ENCODE results near the gene SP1. TPM values are rescaled to one million over a fixed set of nuclear protein-coding genes. Genes with fewer than 3 reads are reported as not detected.
"Not testable (repeated sequence)": the region's sequence is repeated elsewhere in the genome, so short reads cannot be mapped to it uniquely, and the experiment has no call there.

The SP1 gene
- total RNA-seq, 1 donor from 2014 or later: 71.0 TPM

GRCh38 chr12:53414756-53415417 lies 34.9 kb downstream of the SP1 start:
- ATAC-seq: peak; percentile 14

- peak; percentile 10 for ATAC-seq
These were observed 35.9 kb downstream of the SP1 start for GRCh38 chr12:53415752-53416389.

GRCh38 chr12:53417291-53417816 lies 37.4 kb downstream of the SP1 start:
- not testable (repeated sequence) for ATAC-seq

- ATAC-seq: no peak
These were observed 38.2 kb downstream of the SP1 start for GRCh38 chr12:53418221-53418620.

DNA sequence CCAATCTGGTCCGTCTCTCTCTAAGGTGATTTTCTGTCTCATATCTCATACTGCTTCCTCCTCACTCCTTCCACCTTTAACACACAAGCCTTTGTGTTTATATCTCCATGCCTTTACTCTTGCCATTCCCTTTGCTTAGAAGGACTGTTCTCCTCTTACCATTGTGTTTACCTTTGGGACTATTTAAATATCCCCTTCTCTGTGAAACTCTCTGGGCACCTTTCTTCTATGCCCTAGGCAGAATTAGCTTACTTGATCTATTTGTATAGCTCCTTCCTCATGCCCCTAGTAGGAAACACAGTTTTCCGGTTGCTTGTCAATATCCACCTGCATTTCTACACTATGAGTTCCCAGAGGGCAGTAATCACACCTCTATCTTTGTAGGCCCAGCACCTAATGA lies 39.8 kb downstream of the SP1 start:
- no peak for ATAC-seq

GRCh38 chr12:53422247-53422646 lies 42.3 kb downstream of the SP1 start:
- not testable (repeated sequence) for ATAC-seq

DNA sequence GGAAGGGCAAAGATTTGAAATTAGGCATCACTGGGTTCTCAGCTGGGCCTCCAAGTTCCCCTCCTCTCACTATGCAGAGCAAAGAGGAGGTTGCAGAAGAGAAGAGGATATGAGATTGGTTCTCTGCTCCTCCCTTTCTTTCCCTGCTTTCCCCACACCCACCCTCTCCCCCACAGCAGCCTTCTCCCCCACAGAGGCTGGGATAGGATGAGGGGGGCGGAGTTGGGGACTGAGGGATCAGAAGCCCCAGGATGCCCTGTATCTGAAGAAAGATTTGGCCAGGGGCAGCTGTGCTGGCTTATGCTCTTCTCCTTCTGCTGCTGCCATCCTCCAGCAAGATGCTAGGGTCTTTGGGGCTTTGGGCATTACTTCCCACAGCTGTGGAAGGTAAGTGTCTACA lies 43.6 kb downstream of the SP1 start, which contains the start of gene AMHR2:
Gene AMHR2 (plus strand): TSS at position 259 of the 400 bp plus-strand sequence. CDS start 80 bp downstream, at position 339.
- ATAC-seq: no peak

DNA sequence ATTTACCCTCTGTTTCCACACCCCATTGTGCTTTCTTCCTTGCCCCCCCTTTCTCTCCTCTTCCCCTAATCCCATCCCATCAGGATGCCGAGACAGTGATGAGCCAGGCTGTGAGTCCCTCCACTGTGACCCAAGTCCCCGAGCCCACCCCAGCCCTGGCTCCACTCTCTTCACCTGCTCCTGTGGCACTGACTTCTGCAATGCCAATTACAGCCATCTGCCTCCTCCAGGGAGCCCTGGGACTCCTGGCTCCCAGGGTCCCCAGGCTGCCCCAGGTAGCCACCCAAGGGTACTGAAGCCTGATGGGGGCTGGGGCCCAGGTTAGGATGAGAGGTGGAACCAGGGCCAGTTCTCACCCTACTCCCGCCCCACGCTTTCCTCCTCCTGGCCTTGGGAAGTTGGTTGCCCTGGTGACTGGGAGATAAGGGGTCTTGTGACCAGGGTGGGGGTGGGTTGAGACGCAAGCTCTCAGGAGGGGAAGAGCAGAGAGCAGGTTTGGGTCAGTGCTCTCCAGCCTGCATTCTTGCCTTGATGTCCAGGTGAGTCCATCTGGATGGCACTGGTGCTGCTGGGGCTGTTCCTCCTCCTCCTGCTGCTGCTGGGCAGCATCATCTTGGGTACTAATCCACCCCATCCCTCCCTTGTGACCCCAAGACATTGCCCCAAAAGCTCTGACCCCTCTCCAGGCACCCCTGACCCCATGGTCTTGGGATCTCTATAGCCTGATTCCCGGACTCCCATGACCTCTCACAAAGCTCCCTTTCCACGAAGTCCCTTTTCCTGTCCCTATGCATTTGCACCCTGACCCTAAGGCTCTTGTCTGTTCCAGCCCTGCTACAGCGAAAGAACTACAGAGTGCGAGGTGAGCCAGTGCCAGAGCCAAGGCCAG lies 44.9 kb downstream of the SP1 start:
- no peak for ATAC-seq

GRCh38 chr12:53425515-53426150 lies 45.7 kb downstream of the SP1 start:
- ATAC-seq: no peak

DNA sequence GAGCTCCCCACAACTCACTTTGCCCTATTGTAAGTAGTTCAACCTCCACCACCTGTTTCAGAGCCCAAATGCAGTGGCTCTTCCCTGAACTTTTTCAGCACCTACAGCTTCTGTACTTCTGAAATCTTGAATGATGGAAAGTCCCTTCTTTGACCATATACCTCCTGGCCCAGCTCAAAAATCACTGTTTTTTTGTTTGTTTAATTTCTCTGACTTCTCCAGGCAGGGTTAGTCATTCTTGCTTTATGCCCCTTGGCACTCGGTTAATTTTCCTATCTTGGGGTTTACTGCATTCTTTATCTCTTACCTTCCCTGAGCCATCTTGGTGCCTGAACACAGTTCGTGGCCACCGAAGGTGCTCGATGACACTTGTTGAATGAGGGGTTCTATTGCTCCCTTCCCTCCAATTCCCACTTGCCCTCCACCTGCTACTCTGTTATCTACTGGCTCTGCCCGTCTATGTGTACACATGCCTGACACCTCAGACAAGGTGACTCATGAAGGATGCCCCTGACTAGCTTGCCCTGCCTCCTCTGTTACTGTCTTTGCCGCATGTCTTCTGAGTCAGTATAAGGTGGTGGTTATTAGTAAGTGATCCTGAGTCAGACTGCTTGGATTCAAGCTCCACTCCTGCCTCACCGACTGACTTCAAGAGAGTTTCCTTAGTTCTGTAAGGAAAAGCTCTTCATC lies 48.1 kb downstream of the SP1 start:
- peak; percentile 98 for ATAC-seq

DNA sequence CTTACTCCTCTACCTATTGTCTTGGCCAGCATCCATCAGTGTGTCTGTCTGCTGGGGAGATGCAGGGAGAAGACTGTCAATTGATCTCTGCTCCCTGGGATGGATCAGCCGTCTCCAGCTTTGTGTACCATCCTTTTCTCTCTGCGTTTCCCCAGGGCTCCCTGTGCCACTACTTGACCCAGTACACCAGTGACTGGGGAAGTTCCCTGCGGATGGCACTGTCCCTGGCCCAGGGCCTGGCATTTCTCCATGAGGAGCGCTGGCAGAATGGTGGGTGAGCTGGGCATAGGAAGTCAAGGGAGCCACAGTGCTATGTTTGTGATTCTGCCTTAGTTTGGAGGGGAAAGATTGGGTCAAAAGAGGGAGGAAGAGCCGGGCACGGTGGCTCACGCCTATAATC lies 48.8 kb downstream of the SP1 start:
- no peak for ATAC-seq

DNA sequence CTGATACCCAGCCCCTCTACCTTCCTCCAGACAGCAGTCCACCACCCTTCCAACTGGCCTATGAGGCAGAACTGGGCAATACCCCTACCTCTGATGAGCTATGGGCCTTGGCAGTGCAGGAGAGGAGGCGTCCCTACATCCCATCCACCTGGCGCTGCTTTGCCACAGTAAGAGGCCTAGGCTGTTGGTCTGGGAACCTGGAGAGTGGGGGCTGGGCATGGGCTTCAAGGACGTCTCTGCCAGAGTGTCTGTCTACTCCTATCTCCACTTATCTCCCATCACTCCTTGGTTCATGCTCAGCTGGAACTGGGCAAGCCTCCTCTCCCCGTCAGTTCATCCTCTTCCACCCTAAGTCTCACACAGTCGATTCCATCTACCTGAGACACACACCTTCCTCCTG lies 50.1 kb downstream of the SP1 start:
- ATAC-seq: no peak

- no peak for ATAC-seq
These were observed 51.2 kb downstream of the SP1 start for GRCh38 chr12:53431187-53431586.

DNA sequence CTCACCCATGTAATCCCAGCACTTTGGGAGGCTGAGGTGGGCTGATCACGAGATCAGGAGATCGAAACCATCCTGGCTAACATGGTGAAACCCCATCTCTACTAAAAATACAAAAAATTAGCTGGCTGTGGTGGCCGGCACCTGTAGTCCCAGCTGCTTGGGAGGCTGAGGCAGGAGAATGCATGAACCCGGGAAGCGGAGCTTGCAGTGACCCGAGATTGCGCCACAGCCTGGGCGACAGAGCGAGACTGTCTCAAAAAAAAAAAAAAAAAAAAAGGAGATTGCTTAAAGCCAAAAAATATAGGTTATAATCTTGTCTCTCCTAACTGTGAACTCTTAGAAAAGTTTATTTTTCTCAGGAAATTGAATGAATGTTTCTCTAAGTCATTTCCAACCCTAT lies 55.4 kb downstream of the SP1 start:
- ATAC-seq: not testable (repeated sequence)

- ATAC-seq: not testable (repeated sequence)
These were observed 59.6 kb downstream of the SP1 start for GRCh38 chr12:53439582-53439981.

GRCh38 chr12:53441040-53441833 lies 61.3 kb downstream of the SP1 start, which contains the start of gene PRR13:
Gene PRR13, plus strand, starts transcription at chr12:53441734. Its CDS starts 981 bp downstream, at chr12:53442715.
- ATAC-seq: peak; percentile 99

GRCh38 chr12:53443955-53444354 lies 64.0 kb downstream of the SP1 start:
- ATAC-seq: no peak

DNA sequence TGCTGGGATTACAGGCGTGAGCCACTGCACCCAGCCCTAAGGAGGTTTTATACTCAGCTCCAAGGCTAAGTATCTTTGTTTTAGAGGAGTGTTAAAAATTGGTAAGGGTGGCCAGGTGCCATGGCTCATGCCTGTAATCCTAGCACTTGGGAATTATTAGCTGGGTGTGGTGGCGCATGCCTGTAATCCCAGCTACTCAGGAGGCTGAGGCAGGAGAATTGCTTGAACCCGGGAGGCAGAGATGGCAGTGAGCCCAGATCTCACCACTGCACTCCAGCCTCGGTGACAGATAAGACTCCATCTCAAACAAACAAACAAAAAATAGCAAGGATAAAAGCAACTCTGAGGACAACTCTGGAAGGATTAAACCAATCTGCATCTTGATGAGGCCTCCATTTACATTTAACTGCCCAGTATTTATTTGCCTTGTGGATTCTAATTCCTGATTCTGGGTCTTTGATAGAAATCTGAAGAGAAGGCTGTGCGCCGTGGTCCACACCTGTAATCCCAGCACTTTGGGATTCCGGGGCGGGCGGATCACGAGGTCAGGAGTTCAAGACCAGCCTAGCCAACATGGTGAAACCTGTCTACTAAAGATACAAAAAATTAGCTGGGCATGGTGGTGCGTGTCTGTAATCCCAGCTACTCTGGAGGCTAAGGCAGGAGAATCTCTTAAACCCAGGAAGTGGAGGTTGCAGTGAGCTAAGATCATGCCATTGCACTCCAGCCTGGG lies 64.8 kb downstream of the SP1 start:
- ATAC-seq: not testable (repeated sequence)

DNA sequence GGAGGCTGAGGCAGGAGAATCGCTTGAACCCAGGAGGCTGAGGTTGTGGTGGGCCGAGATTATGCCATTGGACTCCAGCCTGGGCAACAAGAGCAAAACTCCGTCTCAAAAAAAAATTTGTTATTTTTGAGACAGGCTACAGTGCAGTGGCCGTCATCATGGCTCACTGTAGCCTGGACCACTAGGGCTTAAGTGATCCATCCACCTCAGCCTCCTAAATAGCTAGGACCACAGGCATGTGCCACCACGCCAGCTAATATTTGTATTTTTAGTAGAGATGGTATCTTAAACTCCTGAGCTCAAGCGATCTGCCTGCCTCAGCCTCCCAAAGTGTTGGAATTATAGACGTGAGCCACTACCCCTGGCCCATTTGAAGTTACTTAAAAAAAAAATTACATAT lies 71.0 kb downstream of the SP1 start:
- ATAC-seq: no peak

DNA sequence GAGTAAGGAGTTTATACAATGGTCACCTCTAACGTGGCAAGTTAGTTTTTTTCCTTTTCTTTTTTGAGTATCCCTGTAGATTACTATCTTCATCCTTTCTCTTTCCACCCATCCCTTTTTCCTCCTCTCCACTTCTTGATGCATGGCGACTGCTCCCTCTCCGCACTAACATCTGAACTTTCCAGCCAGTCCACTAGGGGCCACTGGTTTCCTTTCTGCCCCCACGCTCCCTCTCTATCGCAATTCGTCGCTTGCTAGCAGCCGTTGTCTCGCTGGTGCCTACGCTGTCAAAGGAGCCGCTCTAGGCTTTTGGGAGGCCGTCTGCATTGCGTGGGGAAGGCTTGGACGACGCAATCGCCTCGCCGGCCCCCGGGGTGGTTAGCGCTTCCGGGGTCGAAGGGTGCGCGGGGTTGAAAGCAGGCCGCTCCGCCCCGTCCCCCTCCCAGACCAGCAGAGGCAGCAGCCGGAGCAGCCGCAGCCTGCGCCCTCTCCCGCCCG lies 71.7 kb downstream of the SP1 start, which contains the start of gene PCBP2:
Gene PCBP2 (plus strand): TSS at position 442 of the 498 bp plus-strand sequence. CDS start 2,699 bp downstream, outside the sequence.
- ATAC-seq: peak; percentile 97
